Natural killer cell (primary cell): ENCODE measurements around the gene PRKD3. TPM values are rescaled to one million over a fixed set of nuclear protein-coding genes. Genes with fewer than 3 reads are reported as not detected.
A peak's percentile ranks its signal among the peaks of the same experiment; 100 is the strongest.

Experiments
- ATAC-seq, 3 donors: fragments of 150-1000 bp in 2 of 3; fragments of 200-7000 bp in 1 of 3; cut with Tn5 transposase; 1 replicate in 1 of 3; 2 replicates in 2 of 3; pipeline ENCODE4 v1.10.0; 2021; ENCODE audit warnings: mild to moderate bottlenecking in 2 of 3, moderate library complexity in 2 of 3
- DNase-seq, 2 donors: peaks; one replicate each; pipeline versions ENCODE4 v3.0.0 to v3.0.0-alpha.2; 2013 to 2021; ENCODE audit warnings: mixed read lengths in 1 of 2
- H3K27ac ChIP-seq: one replicate; pipeline ENCODE4 v1.5.1; 2013; ENCODE audit warnings: mild to moderate bottlenecking, low read length
- H3K27me3 ChIP-seq: one replicate; pipeline ENCODE4 v1.6.1; 2013; ENCODE audit warnings: low read length; ENCODE audit not compliant: control insufficient read depth, insufficient read depth
- H3K36me3 ChIP-seq: one replicate; pipeline ENCODE4 v1.6.1; 2013; ENCODE audit warnings: low read length; ENCODE audit not compliant: control insufficient read depth, insufficient read depth
- H3K4me1 ChIP-seq: one replicate; pipeline ENCODE4 v1.6.1; 2013; ENCODE audit warnings: low read length; ENCODE audit not compliant: control insufficient read depth, insufficient read depth
- H3K4me3 ChIP-seq: one replicate; pipeline ENCODE4 v1.5.1; 2013; ENCODE audit warnings: low read length
- H3K9me3 ChIP-seq: one replicate; pipeline ENCODE4 v1.6.1; 2013; ENCODE audit warnings: low read length; ENCODE audit not compliant: control insufficient read depth, insufficient read depth
- H3K27ac Mint-ChIP-seq, 2 donors: one replicate each; pipeline ENCODE4 v1.8.0; 2022; ENCODE audit warnings: mild to moderate bottlenecking in 2 of 2, mixed read lengths in 2 of 2, moderate library complexity in 1 of 2
- H3K27me3 Mint-ChIP-seq, 2 donors: one replicate each; pipeline ENCODE4 v1.8.0; 2022; ENCODE audit warnings: low read depth in 2 of 2, mixed read lengths in 2 of 2
- H3K36me3 Mint-ChIP-seq: one replicate; pipeline ENCODE4 v1.8.0; 2022; ENCODE audit warnings: mixed read lengths
- H3K4me1 Mint-ChIP-seq, 2 donors: one replicate each; pipeline ENCODE4 v1.8.0; 2022; ENCODE audit warnings: mixed read lengths in 2 of 2
- H3K4me3 Mint-ChIP-seq: one replicate; pipeline ENCODE4 v1.8.0; 2022; ENCODE audit warnings: mild to moderate bottlenecking, moderate library complexity, mixed read lengths
- H3K9me3 Mint-ChIP-seq, 2 donors: one replicate each; pipeline ENCODE4 v1.8.0; 2022; ENCODE audit warnings: mixed read lengths in 2 of 2
- CTCF ChIP-seq: fragments of 200-600 bp; IDR thresholded peaks from one replicate; pipeline ENCODE4 v1.8.0; 2022; ENCODE audit warnings: antibody characterized with exemption
- WGBS: methylation state at CpG from one replicate; pipeline ENCODE4 v1.1.7; 2013; ENCODE audit warnings: missing lambda C conversion rate; ENCODE audit not compliant: insufficient coverage; 5-methylcytosine and 5-hydroxymethylcytosine counted together
- intact Hi-C: fragments of 100-400 bp; cut with micrococcal nuclease; formaldehyde crosslinking; loops from one replicate; pipeline ENCODE4 v1.14.2; 2022
- total RNA-seq, 4 donors: library from RNA; stranded (reverse); fragments of 120-200 nt in 1 of 4; gene quantifications; one replicate each; pipeline versions ENCODE4 v1.2.3 to v1.2.4, GENCODE V29; 2013 to 2022

PRKD3 gene
- total RNA-seq, 3 donors from 2014 or later (not counting 1 experiment from before 2014, with no cell fraction given) = 64.4 to 76.2 (median 65.1) TPM

GRCh38 chr2:37316181-37316580, 8.5 kb downstream of the PRKD3 start:
- WGBS = 94% methylated on average over 5 of the region's 5 CpGs
- Histone ChIP-seq H3K36me3 (no peaks in the 10 kb centered on the region), H3K9me3 (no peaks in the 10 kb centered on the region), H3K4me1 (no peaks in the 10 kb centered on the region), H3K4me3 (no peak overlapping the region), H3K27ac (no peak overlapping the region), H3K27me3 (no peaks in the 10 kb centered on the region)
- Mint-ChIP-seq H3K4me1 (peaks cover 59 to 64% of the 10 kb centered on the region in 2 donors), H3K36me3 (no peaks in the 10 kb centered on the region), H3K9me3 (no peaks in the 10 kb centered on the region), H3K27ac (no peak overlapping the region), H3K27me3 (no peaks in the 10 kb centered on the region), H3K4me3 (no peak overlapping the region)
- ATAC-seq = no peak
- no peak for DNase-seq
- TF ChIP-seq CTCF = no peak
- intact Hi-C loops = no loop called here

- no peaks in the 10 kb centered on the region for H3K36me3 ChIP-seq
- H3K4me1 ChIP-seq = no peaks in the 10 kb centered on the region
- Mint-ChIP-seq H3K4me3 (no peak overlapping the region), H3K36me3 (no peaks in the 10 kb centered on the region), H3K27ac (no peak overlapping the region), H3K9me3 (no peaks in the 10 kb centered on the region), H3K27me3 (no peaks in the 10 kb centered on the region), H3K4me1 (peaks cover 65 to 70% of the 10 kb centered on the region in 2 donors)
- H3K9me3 ChIP-seq = no peaks in the 10 kb centered on the region
- no peaks in the 10 kb centered on the region for H3K27me3 ChIP-seq
- WGBS = 92% methylated on average over 2 of the region's 3 CpGs
- no peak for TF ChIP-seq CTCF
- DNase-seq (no peak), ATAC-seq (no peak)
- intact Hi-C loops = no loop called here
- no peak overlapping the region for H3K4me3 ChIP-seq
- no peak overlapping the region for H3K27ac ChIP-seq
These were observed 9.3 kb downstream of the PRKD3 start for GRCh38 chr2:37315364-37315763.

GRCh38 chr2:37307500-37307899, 17.1 kb downstream of the PRKD3 start:
- intact Hi-C loops = no loop called here
- H3K27me3 Mint-ChIP-seq = no peaks in the 10 kb centered on the region
- Histone ChIP-seq H3K4me1 (no peaks in the 10 kb centered on the region), H3K27ac (no peak overlapping the region), H3K36me3 (no peaks in the 10 kb centered on the region), H3K9me3 (no peaks in the 10 kb centered on the region), H3K27me3 (no peaks in the 10 kb centered on the region), H3K4me3 (no peak overlapping the region)
- ATAC-seq (no peak), DNase-seq (no peak)
- no peaks in the 10 kb centered on the region for H3K36me3 Mint-ChIP-seq
- peaks cover 57 to 63% of the 10 kb centered on the region in 2 donors for H3K4me1 Mint-ChIP-seq
- WGBS = no CpG with 5 or more reads among the region's 2 CpGs
- TF ChIP-seq CTCF = no peak
- no peaks in the 10 kb centered on the region for H3K9me3 Mint-ChIP-seq
- H3K4me3 Mint-ChIP-seq = no peak overlapping the region
- no peak overlapping the region for H3K27ac Mint-ChIP-seq

- H3K36me3 Mint-ChIP-seq = no peaks in the 10 kb centered on the region
- Histone ChIP-seq H3K9me3 (no peaks in the 10 kb centered on the region), H3K4me3 (no peak overlapping the region), H3K27me3 (no peaks in the 10 kb centered on the region), H3K36me3 (no peaks in the 10 kb centered on the region), H3K4me1 (no peaks in the 10 kb centered on the region), H3K27ac (no peak overlapping the region)
- peak overlapping the region; percentile 44 to 62 for H3K27ac Mint-ChIP-seq
- no peaks in the 10 kb centered on the region for H3K27me3 Mint-ChIP-seq
- ATAC-seq (no peak), DNase-seq (no peak)
- H3K4me1 Mint-ChIP-seq = peaks cover 60 to 68% of the 10 kb centered on the region in 2 donors
- 82% methylated on average over 3 of the region's 3 CpGs for WGBS
- intact Hi-C loops = no loop called here
- H3K4me3 Mint-ChIP-seq = no peak overlapping the region
- H3K9me3 Mint-ChIP-seq = no peaks in the 10 kb centered on the region
- TF ChIP-seq CTCF = no peak
These were observed 18.6 kb downstream of the PRKD3 start for GRCh38 chr2:37306024-37306423.
